GM12874 (cell line): ENCODE data around the gene TEX12.

Source experiments
- TF ChIP-seq, protein P1 (sequence below): IDR thresholded peaks from 2 replicates; pipeline ENCODE4 v1.5.1; 2011; ENCODE audit warnings: low read depth, mild to moderate bottlenecking, control low read depth, low read length, moderate library complexity; ENCODE audit not compliant: insufficient read depth

The TEX12 gene

DNA sequence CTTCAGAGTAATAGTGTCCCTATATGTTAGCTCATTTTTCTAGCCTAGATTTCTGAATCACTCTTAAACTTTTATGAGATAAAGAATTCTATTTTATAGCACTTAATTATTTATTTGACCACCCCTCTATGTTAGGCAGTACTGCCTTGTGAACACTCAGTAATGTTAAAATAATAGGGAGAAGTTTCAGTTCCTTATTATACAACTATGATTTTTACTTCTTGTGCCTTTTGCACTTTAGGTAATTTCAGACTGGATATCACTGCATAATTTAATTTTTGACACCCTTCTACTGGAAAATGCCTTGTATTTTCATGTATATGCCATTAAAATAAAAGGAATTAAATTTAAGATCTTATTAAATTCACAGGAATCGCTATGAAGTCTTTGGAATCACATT, 11.3 kb downstream of the TEX12 start:
- TF ChIP-seq, protein P1, sequence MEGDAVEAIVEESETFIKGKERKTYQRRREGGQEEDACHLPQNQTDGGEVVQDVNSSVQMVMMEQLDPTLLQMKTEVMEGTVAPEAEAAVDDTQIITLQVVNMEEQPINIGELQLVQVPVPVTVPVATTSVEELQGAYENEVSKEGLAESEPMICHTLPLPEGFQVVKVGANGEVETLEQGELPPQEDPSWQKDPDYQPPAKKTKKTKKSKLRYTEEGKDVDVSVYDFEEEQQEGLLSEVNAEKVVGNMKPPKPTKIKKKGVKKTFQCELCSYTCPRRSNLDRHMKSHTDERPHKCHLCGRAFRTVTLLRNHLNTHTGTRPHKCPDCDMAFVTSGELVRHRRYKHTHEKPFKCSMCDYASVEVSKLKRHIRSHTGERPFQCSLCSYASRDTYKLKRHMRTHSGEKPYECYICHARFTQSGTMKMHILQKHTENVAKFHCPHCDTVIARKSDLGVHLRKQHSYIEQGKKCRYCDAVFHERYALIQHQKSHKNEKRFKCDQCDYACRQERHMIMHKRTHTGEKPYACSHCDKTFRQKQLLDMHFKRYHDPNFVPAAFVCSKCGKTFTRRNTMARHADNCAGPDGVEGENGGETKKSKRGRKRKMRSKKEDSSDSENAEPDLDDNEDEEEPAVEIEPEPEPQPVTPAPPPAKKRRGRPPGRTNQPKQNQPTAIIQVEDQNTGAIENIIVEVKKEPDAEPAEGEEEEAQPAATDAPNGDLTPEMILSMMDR, result no peak

DNA sequence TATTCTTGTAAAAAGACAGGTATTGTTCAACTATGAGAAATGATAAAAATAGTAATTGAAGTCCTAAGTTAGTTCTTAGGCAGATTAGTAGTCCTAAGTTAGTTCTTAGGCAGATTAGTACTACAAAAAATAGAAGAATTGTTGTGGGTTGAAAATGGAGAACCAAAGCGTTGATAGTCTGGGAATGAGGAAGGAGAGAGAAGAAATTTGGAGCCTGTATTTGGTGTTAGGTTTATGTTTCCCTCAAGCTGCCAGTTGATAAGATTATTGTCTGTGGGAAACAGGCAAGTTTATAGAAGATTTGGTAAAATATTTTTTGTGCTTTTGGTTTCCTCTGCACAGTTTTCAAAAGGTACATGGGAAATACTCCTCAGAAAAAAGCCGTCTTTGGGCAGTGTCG, 11.8 kb downstream of the TEX12 start:
- TF ChIP-seq, protein P1, result no peak

DNA sequence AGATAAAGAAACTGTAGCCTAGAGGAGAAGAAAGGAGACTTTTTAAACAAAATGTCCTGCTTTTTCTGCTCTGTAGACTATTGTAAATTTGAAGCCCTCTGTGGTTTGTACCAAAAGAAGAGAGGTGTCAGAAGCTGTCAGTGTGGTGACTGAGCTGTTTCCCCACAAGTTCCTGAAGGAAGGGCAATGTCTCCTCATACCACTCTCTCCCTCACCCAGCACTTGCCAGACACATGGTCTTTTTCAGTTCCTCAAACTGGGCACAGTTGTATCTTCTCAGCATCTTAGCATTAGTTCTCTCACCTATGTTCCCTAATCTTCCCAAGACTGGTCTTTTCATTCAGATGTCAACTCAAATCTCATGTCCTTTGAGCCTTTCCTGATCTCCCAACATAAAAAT, 12.4 kb downstream of the TEX12 start:
- TF ChIP-seq, protein P1, result no peak

DNA sequence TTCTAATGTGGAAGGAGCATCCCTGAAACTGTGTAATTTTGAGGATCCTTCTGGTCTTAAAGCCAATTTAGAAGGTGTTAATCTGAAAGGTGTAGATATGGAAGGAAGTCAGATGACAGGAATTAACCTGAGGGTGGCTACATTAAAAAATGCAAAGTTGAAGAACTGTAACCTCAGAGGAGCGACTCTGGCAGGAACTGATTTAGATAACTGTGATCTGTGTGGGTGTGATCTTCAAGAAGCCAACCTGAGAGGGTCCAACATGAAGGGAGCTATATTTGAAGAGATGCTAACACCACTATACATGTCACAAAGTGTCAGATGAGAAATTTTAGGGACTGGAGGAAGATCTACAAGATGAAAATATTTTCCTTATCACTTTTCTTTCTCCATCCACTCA, 15.7 kb downstream of the TEX12 start:
- TF ChIP-seq, protein P1, result no peak

DNA sequence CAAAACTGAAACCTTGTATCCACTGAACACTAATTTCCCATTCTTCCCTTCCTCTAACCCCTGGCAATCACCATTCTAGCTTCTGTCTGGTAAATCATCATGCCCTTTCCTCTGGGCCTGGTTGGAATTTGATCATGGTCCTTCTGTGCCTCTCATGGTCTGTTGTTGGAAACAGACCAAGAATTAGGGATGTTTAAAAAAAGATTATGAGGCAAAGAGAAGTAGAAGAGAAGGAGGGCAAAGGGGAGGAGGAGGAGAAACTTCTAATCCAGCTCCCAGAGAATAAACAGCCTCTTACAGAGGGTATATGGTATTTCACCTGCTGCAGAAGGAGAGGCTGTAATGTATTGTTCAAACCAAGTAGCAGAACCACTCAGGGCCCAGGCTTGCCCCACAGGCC, 18.7 kb downstream of the TEX12 start:
- TF ChIP-seq, protein P1, result no peak

DNA sequence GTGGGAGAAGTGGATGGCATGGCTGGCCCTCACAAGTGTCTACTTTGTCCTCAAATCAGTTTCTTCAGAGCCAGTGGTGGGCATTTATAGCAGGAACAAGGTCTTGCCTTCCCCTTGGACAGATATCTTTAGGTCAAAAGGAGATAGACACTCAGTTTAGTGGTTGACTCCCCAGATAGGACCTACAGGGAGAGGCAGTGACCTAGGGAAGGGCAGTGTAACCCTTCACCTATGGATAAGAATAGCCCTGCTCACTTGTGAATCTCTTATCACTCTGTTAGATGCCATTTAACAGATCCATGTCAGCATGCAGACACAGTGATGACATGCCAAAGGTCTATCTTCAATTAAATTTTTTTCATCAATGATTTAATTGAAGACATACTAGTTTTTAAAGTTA, 19.1 kb downstream of the TEX12 start:
- TF ChIP-seq, protein P1, result no peak

DNA sequence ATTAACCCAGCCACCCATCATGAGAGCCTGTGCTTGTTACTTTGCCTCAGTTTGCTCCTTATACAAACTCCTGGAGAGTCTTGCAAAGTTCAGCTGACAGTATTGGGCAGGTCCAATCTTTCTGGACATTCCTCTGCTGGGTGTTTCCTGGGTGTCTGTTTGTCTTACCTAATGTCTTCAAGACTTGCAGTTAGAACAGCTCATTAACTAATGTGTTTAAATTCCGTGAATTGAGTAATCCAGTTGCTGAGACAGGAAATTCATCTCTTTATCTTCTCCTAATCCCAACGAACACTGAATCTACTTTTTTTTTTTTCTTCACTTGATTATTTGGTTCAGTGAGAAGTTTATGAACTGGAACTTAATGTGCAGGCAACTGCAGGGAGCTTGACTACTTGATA, 28.8 kb downstream of the TEX12 start:
- TF ChIP-seq, protein P1, result no peak

DNA sequence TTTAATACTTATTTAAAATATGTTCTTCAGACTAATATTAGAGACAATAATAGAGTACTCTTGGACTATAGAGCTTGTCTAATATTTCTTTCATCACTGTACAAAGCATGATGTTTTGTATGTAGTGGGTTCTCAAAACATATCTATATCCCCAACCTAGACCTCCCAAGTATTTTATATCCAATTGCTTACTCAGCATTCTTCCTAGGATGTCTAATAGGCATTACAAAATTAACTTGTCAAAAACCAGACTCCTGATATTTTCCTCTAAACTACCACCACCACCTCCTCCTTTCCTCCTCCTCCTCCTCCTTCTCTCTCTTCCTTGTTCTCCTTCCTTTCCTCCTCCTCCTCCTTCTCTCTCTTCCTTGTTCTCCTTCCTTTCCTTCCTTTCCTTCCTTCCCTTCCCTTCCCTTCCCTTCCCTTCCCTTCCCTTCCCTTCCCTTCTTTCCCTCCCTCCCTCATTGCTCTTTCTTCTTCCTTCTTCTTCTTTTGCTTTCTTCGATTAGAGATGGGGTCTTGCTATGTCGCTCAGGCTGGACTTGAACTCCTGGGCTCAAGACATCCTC, 29.4 kb downstream of the TEX12 start:
- TF ChIP-seq, protein P1, result no peak
